Cardiac fibroblast (primary cell): ENCODE measurements around the gene LBP.
A peak's percentile ranks its signal among the peaks of the same experiment; 100 is the strongest.

Experiments used
- DNase-seq, 2 donors: peaks; one replicate each; pipeline versions ENCODE4 v3.0.0 to v3.0.0-alpha.2; 2010; ENCODE audit warnings: low read depth in 2 of 2
- H3K4me3 ChIP-seq, 2 donors: replicated peaks in 1 of 2; 1 replicate in 1 of 2; 2 replicates in 1 of 2; pipeline ENCODE4 v1.5.1; 2011; ENCODE audit warnings: low read depth in 2 of 2, low read length in 2 of 2, mild to moderate bottlenecking in 2 of 2, moderate library complexity in 1 of 2
- TF ChIP-seq, protein P1 (sequence below): IDR thresholded peaks from one replicate; pipeline ENCODE4 v1.5.1; 2011; ENCODE audit warnings: low read depth, mild to moderate bottlenecking, low read length, inconsistent platforms

Gene LBP

DNA sequence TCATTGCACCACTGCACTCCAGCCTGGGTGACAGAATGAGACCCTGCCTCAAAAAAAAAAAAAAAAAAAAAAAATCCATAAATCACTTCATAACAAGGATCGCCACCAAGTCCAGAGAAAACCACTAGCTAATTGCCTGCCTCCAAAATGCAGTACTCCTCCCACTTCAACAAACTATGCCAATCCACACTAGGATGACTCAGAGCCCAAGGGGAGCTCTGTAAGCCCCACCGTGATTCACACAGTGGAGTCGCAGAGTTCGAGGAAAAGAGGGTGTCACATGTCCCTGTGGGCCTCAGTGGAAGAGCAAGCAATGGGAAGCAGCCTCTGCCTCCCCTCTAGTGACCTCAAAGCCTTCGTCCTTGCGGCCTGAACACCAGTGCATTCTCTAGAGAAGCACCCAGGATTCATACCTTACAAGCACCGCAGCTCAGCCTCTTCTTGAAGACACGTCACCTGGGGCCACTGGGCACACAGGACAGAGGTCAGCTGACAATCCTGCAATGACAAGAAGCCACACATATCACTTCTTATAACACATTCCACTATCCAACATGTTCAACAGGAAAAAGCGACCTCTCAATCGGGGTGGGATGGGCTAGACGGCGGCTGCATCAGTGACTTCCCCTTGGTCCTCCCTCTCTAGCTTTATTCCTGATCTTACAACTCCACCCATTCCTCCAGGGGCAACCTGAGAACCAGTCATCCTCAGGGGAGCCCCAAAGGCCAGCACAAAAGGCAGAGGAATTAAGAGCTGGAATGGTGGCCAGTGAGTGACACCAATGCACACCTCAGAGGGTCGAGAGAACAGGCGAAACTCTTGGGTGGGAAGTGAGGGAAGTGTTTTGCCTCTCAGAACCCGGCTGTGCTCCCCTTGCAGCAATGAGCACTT, 80.0 kb downstream of the LBP start:
- TF ChIP-seq, protein P1, sequence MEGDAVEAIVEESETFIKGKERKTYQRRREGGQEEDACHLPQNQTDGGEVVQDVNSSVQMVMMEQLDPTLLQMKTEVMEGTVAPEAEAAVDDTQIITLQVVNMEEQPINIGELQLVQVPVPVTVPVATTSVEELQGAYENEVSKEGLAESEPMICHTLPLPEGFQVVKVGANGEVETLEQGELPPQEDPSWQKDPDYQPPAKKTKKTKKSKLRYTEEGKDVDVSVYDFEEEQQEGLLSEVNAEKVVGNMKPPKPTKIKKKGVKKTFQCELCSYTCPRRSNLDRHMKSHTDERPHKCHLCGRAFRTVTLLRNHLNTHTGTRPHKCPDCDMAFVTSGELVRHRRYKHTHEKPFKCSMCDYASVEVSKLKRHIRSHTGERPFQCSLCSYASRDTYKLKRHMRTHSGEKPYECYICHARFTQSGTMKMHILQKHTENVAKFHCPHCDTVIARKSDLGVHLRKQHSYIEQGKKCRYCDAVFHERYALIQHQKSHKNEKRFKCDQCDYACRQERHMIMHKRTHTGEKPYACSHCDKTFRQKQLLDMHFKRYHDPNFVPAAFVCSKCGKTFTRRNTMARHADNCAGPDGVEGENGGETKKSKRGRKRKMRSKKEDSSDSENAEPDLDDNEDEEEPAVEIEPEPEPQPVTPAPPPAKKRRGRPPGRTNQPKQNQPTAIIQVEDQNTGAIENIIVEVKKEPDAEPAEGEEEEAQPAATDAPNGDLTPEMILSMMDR, result no peak
- peak; percentile 79 to 94 for DNase-seq
- no peak overlapping the region for H3K4me3 ChIP-seq
